Measurements from ENCODE around the gene TSFM. TPM values are rescaled to one million over a fixed set of nuclear protein-coding genes. Genes with fewer than 3 reads are reported as not detected.
A peak's percentile ranks its signal among the peaks of the same experiment; 100 is the strongest.

Gene TSFM
- total and polyA plus RNA-seq, 2 of the 4 experiments (the other 2 are of a cell fraction) = 11.5 to 14.0 TPM

- Histone ChIP-seq H3K56ac (ENCODE audit: extremely low read depth, insufficient read depth, low read length) (no peak overlapping the region), H2BK20ac (ENCODE audit: low read depth, low read length) (no peak overlapping the region), H3K9me1 (ENCODE audit: insufficient read depth, low read length) (peaks cover 6% of the 10 kb centered on the region), H3K9me3 (ENCODE audit: control insufficient read depth, insufficient read depth, low read length) (peaks cover 2% of the 10 kb centered on the region; the same call in 1 of the 2 replicates), H3K4me1 (ENCODE audit: control insufficient read depth, insufficient read depth, low read length) (peaks cover 3% of the 10 kb centered on the region), H3K4me3 (ENCODE audit: insufficient read depth, low read depth, low read length) (no peak overlapping the region), H4K91ac (ENCODE audit: insufficient read depth, low read depth, low read length) (no peak overlapping the region), H3K36me3 (ENCODE audit: control insufficient read depth, insufficient read depth, low read length) (peaks cover 11% of the 10 kb centered on the region), H3K14ac (replicated peaks; ENCODE audit: low read depth, low read length) (no peak overlapping the region), H3K4me2 (ENCODE audit: low read depth, low read length) (no peak overlapping the region), H3K4ac (ENCODE audit: low read depth, low read length) (no peak overlapping the region), H2AFZ (replicated peaks; ENCODE audit: low read length, poor library complexity) (no peak overlapping the region), H3K79me1 (ENCODE audit: low read depth in 1 of 2, low read length in 2 of 2) (peaks cover 13 to 26% of the 10 kb centered on the region in 2 experiments; a peak in 3 of 4 replicates), H4K20me1 (ENCODE audit: insufficient read depth, low read length) (no peaks in the 10 kb centered on the region), H3K18ac (ENCODE audit: low read depth, low read length) (no peak overlapping the region), H4K5ac (ENCODE audit: low read depth, low read length) (no peak overlapping the region), H4K8ac (ENCODE audit: low read depth in 2 of 2, low read length in 2 of 2) (peak overlapping the region; percentile 22 to 94; a peak in 2 of 4 replicates), H3K9ac (ENCODE audit: low read depth, low read length) (no peak overlapping the region), H2BK15ac (ENCODE audit: low read depth, low read length) (no peak overlapping the region), H3K23ac (ENCODE audit: low read depth, low read length) (no peak overlapping the region), H3K27me3 (ENCODE audit: control insufficient read depth, insufficient read depth, low read length) (peaks cover 34% of the 10 kb centered on the region), H2AK9ac (replicated peaks; ENCODE audit: low read depth, low read length, poor library complexity) (no peak overlapping the region), H2AK5ac (ENCODE audit: low read depth, low read length) (no peak overlapping the region), H2BK120ac (ENCODE audit: low read depth, low read length) (no peak overlapping the region), H3K27ac (ENCODE audit: insufficient read depth, low read length) (no peak overlapping the region), H2BK5ac (ENCODE audit: low read depth, low read length, poor library complexity, severe bottlenecking) (no peak overlapping the region)
- no peak for TF ChIP-seq FOS (IDR thresholded peaks at IDR 0.05; ENCODE audit: low read depth, low read length)
- no peak for TF ChIP-seq RCOR1 (IDR thresholded peaks at IDR 0.05; ENCODE audit: insufficient replicate concordance, low read length)
- TF ChIP-seq CEBPB (IDR thresholded peaks at IDR 0.05; ENCODE audit: low read depth, low read length) = no peak
- TF ChIP-seq USF2 (IDR thresholded peaks at IDR 0.05; ENCODE audit: low read depth, low read length) = no peak
- TF ChIP-seq CTCF (conservative IDR thresholded peaks at IDR 0.05; ENCODE audit: low read depth, low read length) = no peak
- no peak for TF ChIP-seq RFX5 (IDR thresholded peaks at IDR 0.05; ENCODE audit: low read depth, low read length)
- TF ChIP-seq BHLHE40 (IDR thresholded peaks at IDR 0.05; ENCODE audit: low read depth, low read length) = no peak
- TF ChIP-seq ELK1 (IDR thresholded peaks at IDR 0.05; ENCODE audit: borderline replicate concordance, low read depth, low read length) = no peak
- TF ChIP-seq MAFK (IDR thresholded peaks at IDR 0.05; ENCODE audit: low read depth, low read length) = no peak
- no CpG with 5 or more reads among the region's 2 CpGs for WGBS, 2 experiments (ENCODE audit: extremely low coverage in 2 of 2, insufficient read length in 1 of 2)
- in situ Hi-C loops (cut with MboI; ENCODE audit: low sequenced_read_pairs) (no loop called here), intact Hi-C loops (cut with micrococcal nuclease) (no loop called here), dilution Hi-C loops (cut with HindIII; ENCODE audit: low sequenced_read_pairs, unreplicated experiment) (no loop called here)
- ChIA-PET POLR2A (ENCODE audit: unreplicated experiment) (interaction anchor here (1.1 kb wide), 1 partner anchor 18 kb away, joined by 5 read pairs; no protein-coding TSS in a partner anchor), CTCF (no interaction called here)
- no TSS peak for BruUV-seq (replicated peaks)
- DNase-seq = no peak
- ATAC-seq (ENCODE audit: low read depth) = no peak
Measured at GRCh38 chr12:57743769-57744168, 38.8 kb upstream of the TSFM start.
